Measurements from ENCODE around the gene CYRIA.

Gene CYRIA
- 2.4 to 28.8 (median 21.2) reads per million in 4 experiments for total RNA-seq

- peak; percentile 12 for DNase-seq
Measured at GRCh38 chr2:16665748-16666448, at the start of gene CYRIA. Gene CYRIA, minus strand, starts transcription at chr2:16665834. Its CDS starts 77,715 bp downstream, at chr2:16588119.

- DNase-seq = no peak
Measured at GRCh38 chr2:16713011-16713423, 47.4 kb upstream of the CYRIA start.

GRCh38 chr2:16709769-16710168, 44.1 kb upstream of the CYRIA start:
- no peak for DNase-seq

DNA sequence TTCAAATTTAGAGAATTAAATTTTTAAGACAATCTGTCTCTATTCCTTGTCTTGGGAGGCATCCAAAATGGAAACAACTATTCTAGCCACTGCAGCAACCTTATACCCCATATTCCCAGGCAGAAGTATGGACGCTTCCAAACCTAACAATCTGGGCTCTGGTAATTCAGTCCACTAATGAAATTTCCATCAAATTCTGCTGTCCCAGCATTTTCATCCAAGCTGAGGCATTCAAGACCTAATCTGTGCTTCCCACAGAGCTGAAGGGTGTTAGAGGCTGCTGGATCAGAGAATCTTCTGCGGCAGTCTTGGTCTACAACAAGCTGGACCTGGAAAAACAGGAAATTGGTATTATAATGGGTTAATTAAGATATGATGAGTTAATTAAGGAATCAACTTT, 42.5 kb upstream of the CYRIA start:
- no peak for DNase-seq

GRCh38 chr2:16707014-16707623, 41.5 kb upstream of the CYRIA start:
- no peak for DNase-seq

- no peak for DNase-seq
Measured at GRCh38 chr2:16700551-16701259, 35.1 kb upstream of the CYRIA start.

GRCh38 chr2:16693854-16694253, 28.2 kb upstream of the CYRIA start:
- DNase-seq = no peak

GRCh38 chr2:16691261-16691660, 25.6 kb upstream of the CYRIA start:
- no peak for DNase-seq

GRCh38 chr2:16687955-16688354, 22.3 kb upstream of the CYRIA start:
- no peak for DNase-seq

DNA sequence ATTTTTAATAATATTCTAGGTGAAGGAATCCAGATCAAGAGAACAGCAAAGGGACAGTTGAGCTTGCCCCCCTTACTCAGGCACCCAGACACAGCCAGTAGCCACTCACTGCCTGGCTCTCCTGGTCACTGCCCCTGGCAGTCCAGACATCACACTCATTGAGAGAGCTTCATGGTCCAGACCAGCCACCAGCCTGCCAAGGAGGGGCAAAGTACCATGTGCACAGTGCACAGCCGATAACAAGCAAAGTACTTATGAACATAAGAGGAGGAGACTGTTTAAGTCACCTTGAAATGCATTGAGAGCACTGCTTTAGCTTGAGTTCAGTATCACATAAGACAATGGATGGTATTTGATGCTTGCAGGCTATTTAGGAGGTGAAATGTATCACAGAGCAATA, 21.6 kb upstream of the CYRIA start:
- no peak for DNase-seq

DNA sequence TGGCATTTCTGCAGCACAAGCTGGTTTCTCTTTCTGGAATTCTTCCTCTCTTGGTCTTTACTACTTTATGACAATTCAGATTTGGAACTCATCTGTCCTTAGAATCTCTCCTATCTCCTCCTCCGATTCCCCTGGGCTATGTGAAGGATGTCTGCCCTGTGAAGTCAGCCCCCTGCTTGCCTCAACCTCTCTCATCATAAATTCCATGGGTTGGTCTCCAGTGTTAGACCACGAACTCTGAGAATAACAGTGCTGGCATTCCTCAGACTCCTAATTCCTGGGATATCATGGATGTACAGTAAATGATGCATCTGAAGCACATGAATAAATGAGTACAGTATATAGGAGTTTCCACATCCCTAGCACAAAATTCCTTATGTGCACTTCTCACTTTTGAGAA, 21.0 kb upstream of the CYRIA start:
- no peak for DNase-seq

GRCh38 chr2:16685340-16685715, 19.7 kb upstream of the CYRIA start:
- DNase-seq = no peak

DNA sequence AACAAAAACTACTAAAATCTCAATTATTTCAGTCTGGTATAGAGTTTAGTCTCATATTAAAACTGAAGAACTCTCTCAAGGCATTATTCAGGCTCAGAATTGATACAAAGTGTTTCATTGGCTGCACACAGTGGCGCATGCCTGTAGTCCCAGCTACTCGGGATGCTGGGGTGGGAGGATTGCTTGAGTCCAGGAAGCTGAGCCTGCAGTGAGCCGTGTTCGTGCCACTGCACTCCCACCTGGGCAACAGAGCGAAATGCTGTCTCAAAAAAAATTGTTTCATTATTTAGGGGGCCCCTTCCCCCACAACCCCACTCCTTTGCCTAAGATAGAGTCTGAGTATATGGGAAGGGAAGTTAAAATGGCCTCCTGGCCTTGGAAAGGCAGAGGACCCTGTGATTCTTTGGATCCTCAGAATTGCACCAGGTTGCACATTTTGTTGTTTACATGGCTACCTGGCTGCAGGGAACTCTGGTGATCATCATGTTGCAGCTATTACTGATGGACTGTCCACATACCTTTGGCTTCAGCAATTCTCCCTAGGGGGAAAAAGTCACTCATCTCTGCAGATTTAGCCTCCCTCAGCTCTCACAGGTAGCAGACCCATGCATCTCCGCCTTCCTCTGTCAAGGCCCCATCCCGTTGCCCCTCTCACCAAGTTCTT, 19.2 kb upstream of the CYRIA start:
- DNase-seq = no peak

- no peak for DNase-seq
Measured at GRCh38 chr2:16683576-16683975, 17.9 kb upstream of the CYRIA start.

GRCh38 chr2:16682431-16683118, 16.9 kb upstream of the CYRIA start:
- DNase-seq = no peak

DNA sequence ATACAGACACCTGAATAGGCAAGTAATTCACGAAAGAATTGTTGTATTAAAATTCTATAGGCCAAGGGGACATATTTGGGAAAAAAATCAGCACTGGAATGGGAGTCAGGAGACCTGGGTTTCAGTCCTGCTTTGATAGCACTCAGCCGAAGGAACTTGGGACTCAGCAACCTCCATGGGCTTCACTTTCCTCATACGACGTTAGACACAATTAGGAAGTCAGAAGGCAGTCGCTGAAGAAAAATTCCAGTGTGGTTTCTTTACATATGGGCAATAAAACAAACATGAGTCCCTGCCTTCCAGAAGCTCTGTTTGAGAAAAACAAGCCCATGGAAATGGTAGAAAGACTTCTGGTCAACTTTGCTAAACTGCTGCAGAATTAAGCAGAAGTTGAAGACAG, 15.1 kb upstream of the CYRIA start:
- DNase-seq = no peak

DNA sequence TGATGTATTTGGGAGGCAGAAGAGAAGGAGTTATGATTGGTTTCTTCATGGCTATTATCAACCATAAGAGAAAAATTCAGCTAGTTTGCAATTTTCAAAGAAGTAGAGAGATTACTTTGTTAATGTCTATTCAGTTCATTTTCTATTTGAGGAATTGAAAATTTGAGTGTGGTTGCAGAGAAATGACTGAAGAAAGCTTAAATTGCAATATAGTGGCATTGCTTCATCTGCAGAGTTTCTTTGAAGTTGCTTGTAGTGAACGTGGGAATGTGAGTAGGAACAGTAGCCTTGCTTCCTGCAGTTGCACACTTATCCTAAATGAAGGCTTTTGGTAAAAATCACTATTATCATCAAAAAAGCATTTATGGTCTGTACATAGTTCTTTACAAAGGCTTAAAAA, 14.7 kb upstream of the CYRIA start:
- no peak for DNase-seq

- DNase-seq = no peak
Measured at GRCh38 chr2:16678964-16679363, 13.3 kb upstream of the CYRIA start.

DNA sequence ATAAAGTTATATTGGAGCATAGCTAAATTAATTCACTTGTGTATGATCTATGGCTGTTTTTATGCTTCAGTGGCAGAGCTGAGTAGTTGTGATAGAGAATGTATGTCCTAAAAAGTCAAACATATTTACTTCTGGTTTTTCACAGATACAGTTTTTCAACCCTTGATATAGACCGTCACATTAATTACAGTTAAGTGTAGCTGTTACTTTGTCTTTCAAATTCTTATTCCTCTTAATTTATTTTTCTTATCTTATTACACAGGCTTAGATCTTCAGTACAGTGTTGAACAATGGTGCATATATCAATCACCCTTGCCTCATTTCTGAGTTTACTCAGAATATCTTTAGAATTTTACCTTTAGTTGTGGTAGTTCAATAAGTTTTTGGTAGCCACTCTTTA, 12.2 kb upstream of the CYRIA start:
- no peak for DNase-seq

GRCh38 chr2:16675781-16676180, 10.1 kb upstream of the CYRIA start:
- DNase-seq = no peak

- DNase-seq = no peak
Measured at GRCh38 chr2:16674154-16674553, 8.5 kb upstream of the CYRIA start.

DNA sequence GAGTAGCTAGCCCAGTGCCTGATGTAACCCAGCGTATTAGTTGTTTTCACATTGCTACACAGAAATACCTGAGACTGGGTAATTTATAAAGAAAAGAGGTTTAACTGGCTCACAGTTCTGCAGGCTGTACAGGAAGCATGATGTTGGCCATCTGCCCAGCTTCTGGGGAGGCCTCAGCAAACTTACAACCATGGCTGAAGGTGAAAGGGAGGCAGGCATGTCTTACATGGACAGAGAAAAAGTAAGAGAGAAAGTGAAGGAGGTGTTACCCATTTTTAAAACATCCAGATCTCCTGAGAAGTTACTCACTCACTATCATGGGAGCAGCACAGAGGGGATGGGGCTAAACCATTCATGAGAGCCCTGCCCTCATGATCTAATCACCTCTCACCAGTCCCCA, 6.1 kb upstream of the CYRIA start:
- no peak for DNase-seq

DNA sequence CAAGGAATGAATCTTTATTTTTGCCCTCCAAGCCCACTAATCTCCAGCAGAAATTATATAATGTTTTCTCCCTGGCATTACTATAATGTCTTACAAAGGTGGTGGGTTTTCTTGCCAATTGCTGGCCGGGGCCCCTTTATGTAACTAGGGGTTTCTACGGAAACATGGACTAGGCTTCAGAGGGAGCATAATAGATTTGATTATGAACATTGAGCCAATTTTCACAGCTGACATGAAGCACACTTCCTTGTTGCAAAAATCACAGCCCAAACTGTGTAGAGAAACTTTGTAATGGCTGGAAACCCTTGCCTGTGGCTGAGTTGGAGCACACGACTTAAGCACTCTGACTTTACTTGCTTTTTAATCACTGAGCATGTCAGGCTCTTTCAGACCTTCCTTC, 3.8 kb upstream of the CYRIA start:
- no peak for DNase-seq

All from effector CD8-positive, alpha-beta T cell (primary cell).